GM23248 (cell line): ENCODE measurements around the gene B4GALT5.

ENCODE experiments used
- EZH2 ChIP-seq: fragments of 200-600 bp; sonication (generic); IDR thresholded peaks from 2 replicates; pipeline ENCODE4 v1.6.1; 2018; ENCODE audit warnings: antibody characterized with exemption, mild to moderate bottlenecking; ENCODE audit not compliant: insufficient read depth, poor library complexity, severe bottlenecking
- EZH2phosphoT487 ChIP-seq: fragments of 200-600 bp; sonication (generic); IDR thresholded peaks from 2 replicates; pipeline ENCODE4 v1.6.1; 2018; ENCODE audit warnings: antibody characterized with exemption, moderate library complexity, mild to moderate bottlenecking, low read depth; ENCODE audit not compliant: insufficient read depth

DNA sequence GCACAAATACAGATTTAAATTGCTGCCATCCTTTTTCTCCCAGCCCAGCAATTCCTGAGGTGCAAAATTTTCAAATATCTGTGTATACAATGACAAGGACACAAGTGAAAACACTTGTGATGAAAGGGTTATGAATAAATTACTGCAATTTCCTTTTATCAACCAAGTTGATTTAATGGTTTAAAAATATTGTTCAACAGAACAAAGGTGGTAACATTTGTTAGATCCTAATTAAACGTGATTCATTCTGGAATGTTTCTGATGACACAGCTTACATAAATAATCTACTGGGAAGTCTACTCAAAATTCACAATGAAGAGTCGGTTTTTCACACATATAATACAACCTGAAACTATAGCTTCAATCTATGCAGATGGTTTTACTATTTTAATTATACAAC lies 17.1 kb downstream of the B4GALT5 start:
- TF ChIP-seq EZH2 = no peak
- no peak for TF ChIP-seq EZH2phosphoT487
